Sciatic nerve (tissue), 2 donors: Measurements from ENCODE around the gene MAP7D3. TPM values are rescaled to one million over a fixed set of nuclear protein-coding genes. Genes with fewer than 3 reads are reported as not detected.
"Not testable (repeated sequence)": the region's sequence is repeated elsewhere in the genome, so short reads cannot be mapped to it uniquely, and the experiment has no call there.

Experiments
- ATAC-seq: fragments of 200-7000 bp; cut with Tn5 transposase; one replicate; pipeline ENCODE4 v1.9.1; 2020; ENCODE audit warnings: mild to moderate bottlenecking, moderate library complexity
- DNase-seq: peaks from one replicate; pipeline ENCODE4 v3.0.0-alpha.2; 2020; ENCODE audit warnings: low spot score
- intact Hi-C: fragments of 100-400 bp; cut with DNase I; formaldehyde crosslinking; loops from one replicate; pipeline ENCODE4 v1.14.2; 2022
- total RNA-seq: library from RNA; stranded (reverse); fragmentation: NEBNext Ultra II Directional; extraction: Animal tissue kit (Norgen Biotek cat#: 25700); gene quantifications from one replicate; pipeline ENCODE4 v1.2.1, GENCODE V29; 2021
- donor health status: DM: no; HTN: no; CAD: no.
- donor health status: DM: no; HTN: no; CAD: no.

The MAP7D3 gene
- total RNA-seq, 1 donor from 2014 or later, result 17.2 TPM

DNA sequence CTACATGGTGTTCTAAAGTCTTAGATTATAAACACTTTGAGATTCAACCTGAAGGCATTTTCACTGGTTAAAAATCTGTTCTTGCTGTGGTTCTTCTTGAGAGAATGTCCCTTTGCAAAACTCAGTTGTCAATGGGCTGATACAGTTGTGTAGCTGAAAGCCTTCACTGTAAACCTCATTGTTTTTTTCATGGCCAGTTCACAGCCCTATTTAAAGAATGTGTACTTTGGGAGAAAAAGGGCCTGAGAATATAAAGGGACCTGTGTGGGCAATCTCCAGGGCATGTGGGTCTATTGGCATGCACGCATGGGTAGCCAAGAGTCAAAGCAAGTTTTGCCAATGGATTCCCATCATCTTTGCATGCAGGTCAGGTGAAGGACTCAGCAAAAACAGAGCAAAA lies 7.8 kb upstream of the MAP7D3 start:
- DNase-seq (no peak), ATAC-seq (no peak)
- intact Hi-C loops, result no loop called here

DNA sequence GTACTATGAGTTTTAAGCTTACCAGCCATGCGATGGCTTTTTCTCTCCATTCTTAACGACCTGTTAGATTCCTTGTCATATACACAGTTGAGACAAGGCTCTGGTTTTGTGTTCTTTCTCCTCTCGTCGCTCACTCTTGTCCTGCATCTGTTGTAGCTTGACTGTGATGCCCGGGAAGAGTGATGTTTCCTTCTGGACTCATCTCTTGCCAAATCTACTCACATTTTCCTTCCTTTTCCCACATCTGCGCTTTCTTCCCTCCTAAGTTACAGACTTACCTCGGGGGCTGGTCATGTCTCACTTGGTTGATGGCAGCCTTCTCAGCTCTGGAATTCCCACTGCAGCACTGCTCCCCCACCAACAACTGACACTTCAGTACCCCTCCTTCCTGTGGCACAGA lies 4.8 kb upstream of the MAP7D3 start:
- ATAC-seq (no peak), DNase-seq (no peak)
- intact Hi-C loops, result no loop called here

DNA sequence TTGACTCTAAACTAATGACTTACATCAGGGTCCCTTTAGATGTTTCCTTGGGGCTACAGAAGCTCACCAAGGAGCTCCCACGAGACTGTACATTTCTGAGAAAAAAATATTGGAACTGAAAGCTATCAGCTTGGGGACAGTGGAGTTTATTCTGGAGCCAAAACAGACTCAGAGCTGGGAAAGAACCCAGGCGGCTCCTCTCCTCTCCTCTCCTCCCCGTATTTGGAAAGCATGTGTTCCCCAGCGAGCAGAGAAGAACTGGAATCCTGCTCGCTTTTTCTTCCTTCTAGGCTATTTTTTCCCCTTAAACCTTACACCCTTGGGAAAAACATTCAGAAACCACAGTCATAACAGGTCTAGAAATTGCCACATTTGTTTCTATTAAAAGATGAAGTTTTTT lies 4.3 kb upstream of the MAP7D3 start:
- ATAC-seq (peak; percentile 71), DNase-seq (no peak)
- intact Hi-C loops, result no loop called here

- DNase-seq, result no peak
- peak; percentile 73 for ATAC-seq
- intact Hi-C loops, result no loop called here
Measured at GRCh38 chrX:136250191-136251040, 784 bp downstream of the MAP7D3 start.

DNA sequence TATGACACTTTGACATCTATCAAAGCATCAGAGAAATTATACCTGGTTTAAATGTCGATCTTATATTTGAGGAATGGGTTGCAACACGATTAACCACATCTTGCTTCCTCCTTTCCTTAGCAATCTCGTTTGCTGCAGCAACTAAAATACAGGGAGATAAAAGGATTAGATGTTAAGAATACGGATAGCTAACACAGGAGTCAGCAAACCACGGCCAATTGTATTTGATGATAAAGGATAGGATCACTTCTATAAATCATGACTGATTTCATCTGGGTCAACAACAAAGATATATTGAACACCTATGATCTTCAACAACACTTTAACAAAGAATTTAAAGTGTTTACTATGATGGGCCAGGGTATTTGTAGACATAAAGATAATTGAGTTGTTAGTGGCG lies 5.0 kb downstream of the MAP7D3 start:
- ATAC-seq, result no peak
- DNase-seq, result no peak
- intact Hi-C loops, result no loop called here

DNA sequence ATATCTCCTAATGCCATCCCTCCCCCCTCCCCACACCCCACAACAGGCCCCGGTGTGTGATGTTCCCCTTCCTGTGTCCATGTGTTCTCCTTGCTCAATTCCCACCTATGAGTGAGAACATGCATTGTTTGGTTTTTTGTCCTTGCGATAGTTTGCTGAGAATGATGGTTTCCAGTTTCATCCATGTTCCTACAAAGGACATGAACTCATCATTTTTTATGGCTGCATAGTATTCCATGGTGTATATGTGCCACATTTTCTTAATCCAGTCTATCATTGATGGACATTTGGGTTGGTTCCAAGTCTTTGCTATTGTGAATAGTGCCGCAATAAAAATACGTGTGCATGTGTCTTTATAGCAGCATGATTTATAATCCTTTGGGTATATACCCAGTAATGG lies 13.4 kb downstream of the MAP7D3 start:
- DNase-seq, intact Hi-C loops, ATAC-seq: not testable (repeated sequence)

DNA sequence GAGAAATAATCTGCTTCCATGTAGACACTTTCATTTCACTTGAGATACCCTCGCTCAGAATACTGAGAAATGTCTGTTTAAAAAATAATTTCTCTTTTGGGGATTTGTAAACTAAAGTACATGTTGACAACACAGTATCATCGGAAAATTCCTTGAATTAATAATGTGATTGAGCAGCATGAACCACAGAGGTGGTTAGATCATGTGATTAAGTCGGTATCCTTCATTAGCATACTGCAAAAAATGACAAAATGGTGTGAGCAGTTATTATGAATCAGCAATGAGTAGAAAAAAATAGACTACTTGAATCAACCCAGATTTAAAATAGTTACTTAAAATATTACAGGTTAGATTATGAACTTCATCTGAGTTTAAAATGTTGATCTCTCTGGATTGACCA lies 14.1 kb downstream of the MAP7D3 start:
- no peak for ATAC-seq
- no peak for DNase-seq
- intact Hi-C loops, result no loop called here

DNA sequence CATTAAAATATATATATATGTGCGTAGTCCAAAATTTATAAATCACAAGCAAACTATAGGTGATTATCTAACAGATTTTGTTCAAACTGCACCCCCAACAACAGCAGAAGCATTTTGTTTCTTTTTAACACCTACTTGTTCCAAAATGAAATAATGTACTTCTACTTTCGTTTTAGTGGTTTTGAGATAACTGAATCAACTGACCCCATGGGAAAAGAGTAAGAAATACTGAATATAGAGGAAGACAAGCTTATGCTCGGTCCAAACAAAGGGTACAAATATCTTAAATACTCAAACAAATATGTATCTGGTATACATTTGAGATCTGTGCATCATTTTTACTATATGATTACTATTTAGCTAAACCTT lies 22.4 kb downstream of the MAP7D3 start:
- no peak for DNase-seq
- no peak for ATAC-seq
- intact Hi-C loops, result no loop called here

- DNase-seq (no peak), ATAC-seq (no peak)
- intact Hi-C loops, result no loop called here
Measured at GRCh38 chrX:136227948-136228838, 23.0 kb downstream of the MAP7D3 start.

DNA sequence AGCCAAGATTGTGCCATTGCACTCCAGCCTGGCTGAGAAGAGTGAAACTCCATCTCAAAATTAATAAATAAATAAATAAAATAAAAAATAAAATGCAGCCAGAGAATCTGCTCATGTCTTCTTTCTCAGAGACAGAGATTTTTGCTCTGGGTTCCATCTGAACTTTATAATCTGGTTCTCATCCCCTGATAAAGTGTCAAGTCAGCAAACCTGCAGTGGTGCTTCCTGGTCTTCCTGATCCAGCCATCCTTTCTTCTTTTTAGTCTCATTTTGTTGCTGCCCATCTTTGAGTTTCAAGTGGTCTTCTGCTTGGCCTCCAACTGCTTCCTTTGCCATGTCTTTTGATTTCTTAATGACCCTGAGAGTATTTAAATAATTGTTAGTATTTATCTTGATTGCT lies 24.1 kb downstream of the MAP7D3 start:
- DNase-seq, result no peak
- ATAC-seq, result no peak
- intact Hi-C loops, result no loop called here

DNA sequence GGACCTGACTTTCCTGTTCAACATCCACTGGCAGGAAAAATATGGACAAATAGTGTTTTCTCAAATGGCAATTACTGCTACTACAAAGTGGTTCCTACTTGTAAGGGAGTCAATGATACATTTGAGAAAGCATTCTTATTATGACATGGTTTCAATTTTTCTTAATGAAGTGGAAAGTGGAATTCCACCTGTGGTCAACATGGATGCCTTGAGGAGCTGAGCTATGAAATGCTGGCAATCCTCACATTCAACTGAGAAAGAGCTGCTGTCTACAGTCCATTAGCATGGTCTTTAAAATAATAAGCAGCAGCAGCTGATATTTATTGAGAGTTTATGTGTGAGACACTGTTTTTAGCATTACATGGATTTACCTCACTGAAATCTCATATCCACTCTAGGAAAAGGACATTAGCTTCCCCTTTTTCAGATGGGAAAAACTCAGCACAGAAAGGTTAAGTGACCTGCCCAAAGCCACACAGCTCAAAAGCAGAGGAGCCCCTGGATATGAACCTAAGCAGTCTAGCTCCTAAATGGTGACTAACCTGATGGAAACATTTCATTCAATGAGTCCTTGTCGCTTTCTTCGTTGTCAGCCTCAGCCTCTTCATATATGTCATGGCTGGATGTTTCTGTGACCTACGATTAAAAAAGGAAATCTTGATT lies 29.2 kb downstream of the MAP7D3 start:
- ATAC-seq (no peak), DNase-seq (no peak)
- intact Hi-C loops, result no loop called here

DNA sequence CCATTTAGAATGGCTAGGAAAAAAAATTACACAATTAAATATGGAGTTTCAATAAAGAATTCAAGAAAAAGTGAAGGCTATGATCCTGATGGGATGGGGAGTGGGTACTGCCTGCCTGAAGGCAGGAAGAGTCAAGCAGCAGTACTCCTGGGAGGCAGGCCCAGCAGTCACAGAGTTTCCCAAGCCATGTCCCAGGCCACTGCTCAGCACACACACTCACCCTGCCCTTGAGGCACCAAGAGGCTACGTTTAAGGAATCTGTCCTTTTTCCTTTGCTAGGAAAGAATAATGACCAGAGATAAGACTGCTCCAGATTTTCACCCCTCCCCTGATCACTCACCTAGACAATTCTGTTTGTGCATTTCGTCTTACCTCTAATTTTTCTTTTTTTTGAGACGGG lies 30.2 kb downstream of the MAP7D3 start:
- ATAC-seq (no peak), DNase-seq (no peak)
- intact Hi-C loops, result no loop called here

- no peak for DNase-seq
- intact Hi-C loops, result no loop called here
- no peak for ATAC-seq
Measured at GRCh38 chrX:136220540-136220939, 30.7 kb downstream of the MAP7D3 start.

GRCh38 chrX:136219893-136220292 lies 31.3 kb downstream of the MAP7D3 start:
- intact Hi-C loops, result no loop called here
- DNase-seq (no peak), ATAC-seq (no peak)

DNA sequence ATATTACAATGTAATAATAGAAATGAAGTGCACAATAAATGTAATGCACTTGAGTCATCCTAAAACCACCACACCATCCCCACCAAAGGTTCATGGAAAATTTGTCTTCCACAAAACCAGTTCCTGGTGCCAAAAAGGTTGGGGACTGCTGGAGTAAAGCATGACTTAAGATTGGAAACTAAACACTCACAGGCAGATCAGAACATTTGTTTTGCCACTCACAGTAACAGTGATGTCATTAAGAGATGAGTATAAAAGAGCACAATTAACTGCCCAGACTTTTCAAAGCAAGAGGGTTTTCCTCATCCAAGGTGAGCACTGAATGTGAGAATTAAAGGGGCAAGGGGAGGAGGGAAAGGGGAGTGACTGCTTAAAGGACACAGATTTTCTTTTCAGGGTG lies 35.6 kb downstream of the MAP7D3 start:
- no peak for DNase-seq
- no peak for ATAC-seq
- intact Hi-C loops, result no loop called here

DNA sequence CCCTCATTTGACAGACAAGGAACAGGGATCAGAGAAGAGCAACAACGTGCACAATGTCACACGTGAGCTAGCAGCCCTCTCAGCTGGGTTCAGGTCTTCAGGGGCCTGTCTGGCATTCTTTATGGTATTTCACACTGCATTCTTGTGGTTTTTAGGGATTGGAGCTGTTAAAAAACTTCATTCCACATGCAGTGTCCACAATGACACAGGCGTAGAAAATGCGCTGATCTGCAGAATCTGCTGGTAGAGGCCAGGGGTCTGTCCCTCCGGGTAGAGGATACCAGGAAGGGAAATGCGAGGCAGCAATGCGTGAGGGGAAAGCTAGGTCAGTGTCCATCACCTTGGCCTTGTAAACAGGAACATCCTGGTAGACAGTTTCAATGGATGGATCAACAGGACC lies 36.6 kb downstream of the MAP7D3 start:
- ATAC-seq (peak; percentile 74), DNase-seq (no peak)
- intact Hi-C loops, result no loop called here

DNA sequence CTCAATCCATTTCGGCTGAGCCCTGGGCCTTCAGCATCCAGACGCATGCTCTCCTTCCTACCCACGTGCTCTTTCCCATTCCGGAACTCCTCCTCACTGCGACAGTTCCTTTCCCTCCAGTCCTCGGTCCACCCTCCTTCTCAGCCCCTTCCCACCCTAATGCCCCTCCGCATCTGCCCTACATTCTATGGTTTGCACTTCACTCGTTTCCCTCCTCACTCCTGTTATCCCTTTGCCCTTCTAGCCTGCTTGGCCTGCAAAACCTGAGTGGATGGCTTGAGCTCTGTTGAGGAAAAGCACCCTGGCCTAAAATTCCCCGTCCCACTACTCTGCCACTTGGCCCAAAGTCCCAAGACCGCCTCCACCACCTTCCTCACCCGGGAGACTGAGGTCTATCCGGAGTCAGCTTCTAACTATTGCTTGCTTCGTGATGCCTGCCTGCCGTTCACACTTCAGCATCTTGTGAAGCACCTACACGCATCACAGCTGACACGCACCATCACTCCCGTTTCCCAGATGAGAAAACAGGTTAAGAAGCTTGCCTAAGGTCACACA lies 38.6 kb downstream of the MAP7D3 start:
- intact Hi-C loops, result no loop called here
- ATAC-seq, result no peak

GRCh38 chrX:136211766-136212556 lies 39.2 kb downstream of the MAP7D3 start:
- ATAC-seq (no peak), DNase-seq (no peak)
- intact Hi-C loops, result no loop called here

More for the DNA sequence above, 38.6 kb downstream of the MAP7D3 start:
- DNase-seq, result no peak

- peak; percentile 13 for ATAC-seq
- DNase-seq, result no peak
- intact Hi-C loops, result no loop called here
Measured at GRCh38 chrX:136210806-136211205, 40.4 kb downstream of the MAP7D3 start.
